HG03108 (cell line): ENCODE data around the gene ALG1.
"Not testable (repeated sequence)": the region's sequence is repeated elsewhere in the genome, so short reads cannot be mapped to it uniquely, and the experiment has no call there.

Experiments
- ATAC-seq: cut with Tn5 transposase; IDR thresholded peaks from one replicate; pipeline ENCODE4 v1.9.1; 2021; ENCODE audit warnings: moderate library complexity; ENCODE audit not compliant: unreplicated experiment

The ALG1 gene

GRCh38 chr16:5072334-5073278, 963 bp downstream of the ALG1 start:
- no peak for ATAC-seq

GRCh38 chr16:5073279-5073629, 1.6 kb downstream of the ALG1 start:
- no peak for ATAC-seq

GRCh38 chr16:5073771-5074170, 2.1 kb downstream of the ALG1 start:
- not testable (repeated sequence) for ATAC-seq

GRCh38 chr16:5075637-5076036, 4.0 kb downstream of the ALG1 start:
- ATAC-seq = no peak

- ATAC-seq = no peak
Measured at GRCh38 chr16:5077304-5077703, 5.7 kb downstream of the ALG1 start.

- no peak for ATAC-seq
Measured at GRCh38 chr16:5078626-5079025, 7.0 kb downstream of the ALG1 start.

DNA sequence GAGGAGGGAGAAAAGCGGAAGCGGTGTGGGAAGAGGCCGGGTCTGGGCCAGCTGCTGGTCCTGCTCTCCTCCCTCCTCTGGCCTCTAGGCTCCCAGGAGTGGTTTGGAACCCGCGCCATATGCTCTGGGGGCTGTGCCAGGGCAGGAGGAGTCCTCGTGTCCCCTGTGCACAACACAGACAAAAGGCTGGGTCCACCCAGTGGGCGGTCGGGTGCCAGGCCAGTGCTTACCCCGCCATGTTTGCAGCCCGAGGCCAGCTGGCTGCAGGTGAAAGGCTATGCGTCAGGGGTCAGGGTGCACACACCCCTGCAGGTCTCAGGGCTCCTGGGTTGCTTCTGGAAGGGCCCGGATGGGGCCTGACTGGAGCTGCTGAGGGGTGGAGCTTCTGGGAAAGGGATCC, 8.8 kb downstream of the ALG1 start:
- ATAC-seq = not testable (repeated sequence)

GRCh38 chr16:5080996-5081395, 9.4 kb downstream of the ALG1 start:
- not testable (repeated sequence) for ATAC-seq

GRCh38 chr16:5083646-5084045, 12.0 kb downstream of the ALG1 start:
- ATAC-seq = not testable (repeated sequence)

DNA sequence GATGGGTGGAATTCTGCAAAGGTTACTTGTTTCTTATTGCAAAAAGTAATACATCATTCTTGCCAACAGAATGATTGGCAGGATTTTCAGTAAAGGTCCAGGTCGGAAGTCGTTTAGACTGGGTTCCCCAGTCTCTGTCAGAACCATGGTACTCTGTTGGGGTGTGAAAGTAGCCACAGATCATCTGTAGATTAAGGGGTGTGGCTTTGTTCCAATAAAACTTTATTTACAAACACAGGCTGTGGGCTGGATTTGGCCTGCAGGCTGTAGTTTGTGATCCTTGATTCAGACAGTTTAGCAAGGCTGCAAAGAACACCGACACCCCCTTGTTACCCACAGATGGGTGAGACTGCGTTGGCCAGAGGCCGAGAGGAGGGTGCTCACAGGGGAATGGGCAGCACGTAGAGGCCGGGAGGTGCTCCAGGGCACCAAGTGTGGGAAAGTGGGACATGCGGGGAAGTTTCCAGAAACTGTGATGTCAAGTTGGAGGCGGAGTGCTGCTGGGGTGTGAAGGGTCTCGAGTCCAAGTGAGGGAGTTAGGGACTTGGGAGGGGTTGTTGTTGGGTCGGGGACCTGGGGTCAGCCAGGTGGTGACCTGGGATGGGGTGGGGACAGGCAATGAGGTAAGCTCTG, 12.6 kb downstream of the ALG1 start:
- ATAC-seq = not testable (repeated sequence)

DNA sequence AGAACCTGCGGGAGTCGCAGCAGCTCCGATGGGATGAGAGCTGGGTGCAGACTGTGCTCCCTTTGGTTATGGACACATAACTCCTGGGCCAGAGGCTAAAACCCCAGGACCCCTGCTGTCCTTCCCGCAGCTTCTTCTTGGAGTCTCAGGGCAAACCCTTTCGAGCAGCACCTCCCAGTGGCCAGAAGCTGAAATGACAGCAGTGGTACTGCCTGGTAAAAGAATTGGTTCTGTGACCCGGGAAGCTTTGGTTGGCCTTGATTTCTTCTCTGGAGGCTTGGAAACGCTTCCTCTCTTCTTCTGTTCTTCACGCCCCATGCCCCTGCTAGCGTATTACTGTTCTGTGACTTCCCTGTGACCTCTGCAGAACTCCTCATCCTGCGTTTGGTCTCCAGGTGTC, 13.2 kb downstream of the ALG1 start:
- not testable (repeated sequence) for ATAC-seq

DNA sequence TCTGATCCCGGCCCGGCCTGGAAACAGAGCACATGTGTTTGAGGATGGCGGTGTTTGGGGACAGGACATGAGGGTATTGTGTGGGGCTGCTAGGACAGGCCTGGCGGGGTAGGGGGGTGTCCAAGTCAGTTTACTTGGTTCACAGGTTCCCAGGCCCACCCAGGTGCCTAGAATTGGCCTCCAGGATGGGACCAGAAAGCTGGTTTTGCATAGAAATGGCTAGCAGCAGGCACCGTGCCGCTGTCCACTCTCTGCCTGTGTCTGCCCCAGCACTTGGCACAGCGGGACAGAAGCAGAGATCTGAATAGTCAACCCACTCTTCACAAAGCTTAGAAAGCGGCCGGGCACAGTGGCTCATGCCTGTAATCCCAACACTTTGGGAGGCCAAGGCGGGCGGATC, 14.1 kb downstream of the ALG1 start:
- not testable (repeated sequence) for ATAC-seq

DNA sequence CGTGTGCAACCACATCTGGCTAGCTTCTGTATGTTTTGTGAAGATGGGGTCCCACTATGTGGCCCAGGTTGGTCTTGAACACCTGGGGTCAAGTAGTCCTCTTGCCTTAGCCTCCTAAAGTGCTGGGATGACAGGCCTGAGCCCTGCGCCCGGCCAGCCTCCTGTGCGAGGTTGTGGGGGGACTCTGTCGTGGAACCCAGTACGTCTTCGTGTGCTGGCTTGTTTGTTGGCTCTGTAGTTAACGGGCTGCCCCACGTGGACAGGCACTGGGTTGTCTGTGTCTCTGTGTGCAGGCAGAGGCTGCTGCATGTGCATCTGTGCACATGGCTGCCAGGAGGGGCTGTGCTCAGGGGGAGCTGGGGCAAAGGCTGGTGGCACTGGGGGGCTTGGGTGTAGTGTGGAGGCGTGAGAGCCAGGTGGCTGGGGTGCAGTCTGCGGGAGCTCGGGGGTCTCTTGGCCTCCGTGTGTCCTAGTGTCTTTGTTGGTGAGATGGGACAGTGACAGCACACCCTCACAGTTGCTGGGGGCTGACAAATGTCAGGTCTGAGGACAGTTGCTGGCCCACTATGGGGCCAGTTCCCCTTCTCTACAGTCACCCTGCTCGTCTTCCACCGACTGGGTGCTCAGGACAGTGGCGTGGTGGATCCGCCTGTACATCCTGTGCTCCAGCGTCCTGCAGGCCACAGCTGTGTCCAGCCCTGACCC, 16.6 kb downstream of the ALG1 start:
- not testable (repeated sequence) for ATAC-seq

DNA sequence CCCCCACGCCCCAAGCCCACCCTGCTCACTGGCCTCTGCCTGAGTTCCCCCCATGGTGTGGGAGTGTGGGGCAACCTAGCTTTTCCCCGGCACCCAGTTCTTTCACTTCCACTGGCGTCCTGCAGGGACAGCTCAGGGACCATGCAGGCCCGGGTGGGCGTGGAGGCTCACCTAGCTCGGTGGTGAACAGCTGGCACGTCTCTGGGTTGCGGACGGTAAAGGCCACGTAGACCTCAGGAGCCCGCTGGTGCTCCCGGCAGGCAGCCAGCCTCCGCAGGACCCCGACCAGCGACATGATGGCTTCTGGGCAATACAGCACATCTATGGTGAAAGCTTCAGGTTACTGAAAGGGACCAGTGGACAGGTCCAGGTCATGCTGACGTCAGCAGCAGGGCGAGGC, 17.3 kb downstream of the ALG1 start:
- ATAC-seq = not testable (repeated sequence)

GRCh38 chr16:5089911-5090555, 18.4 kb downstream of the ALG1 start:
- ATAC-seq = not testable (repeated sequence)

DNA sequence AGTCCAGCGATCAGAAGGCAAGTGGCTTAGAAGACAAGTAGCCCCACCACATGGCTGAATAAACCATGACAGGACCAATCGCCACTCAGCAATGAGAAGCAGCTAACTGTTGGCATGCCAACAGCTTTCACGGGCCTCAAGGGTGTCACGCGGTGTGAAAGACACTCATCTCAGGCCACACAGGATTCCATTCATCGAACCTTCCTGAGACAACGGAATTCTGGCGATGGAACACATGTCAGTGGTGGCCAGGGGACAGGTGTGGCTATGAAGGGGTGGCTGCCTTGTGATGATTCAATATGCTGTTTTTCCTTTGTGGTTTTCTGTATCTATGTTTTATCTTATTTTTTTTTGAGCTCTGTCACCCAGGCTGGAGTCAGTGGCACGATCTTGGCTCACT, 18.9 kb downstream of the ALG1 start:
- not testable (repeated sequence) for ATAC-seq

- ATAC-seq = not testable (repeated sequence)
Measured at GRCh38 chr16:5093081-5093480, 21.4 kb downstream of the ALG1 start.

- ATAC-seq = not testable (repeated sequence)
Measured at GRCh38 chr16:5093746-5094145, 22.1 kb downstream of the ALG1 start.

DNA sequence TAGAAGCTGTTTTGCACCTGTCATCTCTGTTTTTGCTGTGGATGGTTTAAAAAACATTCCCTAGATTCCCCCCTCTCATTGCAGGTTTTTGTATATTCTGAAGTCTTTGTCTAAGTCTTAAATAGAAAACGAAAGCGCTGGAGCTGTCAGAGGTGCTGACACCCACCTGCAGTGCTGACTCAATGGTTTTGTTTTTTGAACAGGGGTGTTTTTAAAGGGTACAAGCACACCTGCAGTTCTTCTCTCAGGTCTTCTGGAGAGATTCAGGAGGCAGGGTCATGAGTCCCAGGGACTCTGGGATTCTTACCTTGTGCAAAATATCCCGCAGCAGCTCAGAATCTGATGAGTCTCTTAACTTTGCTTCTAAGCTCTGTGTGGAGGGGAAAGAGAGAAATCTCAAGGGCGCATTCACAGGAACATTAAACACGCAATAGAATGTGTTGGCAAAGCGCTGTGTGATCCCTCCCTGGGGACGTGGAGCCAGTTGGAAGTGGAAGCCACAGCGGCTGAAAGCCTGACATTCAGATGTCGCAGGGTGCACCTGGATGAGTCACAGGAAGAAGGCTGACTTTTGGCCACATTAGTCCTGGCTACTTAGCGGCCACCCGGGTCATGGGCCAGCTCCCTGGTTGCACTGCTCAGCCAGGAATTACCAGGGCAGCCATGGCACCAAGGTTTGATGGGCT, 23.6 kb downstream of the ALG1 start:
- not testable (repeated sequence) for ATAC-seq

- ATAC-seq = not testable (repeated sequence)
Measured at GRCh38 chr16:5096437-5097060, 24.9 kb downstream of the ALG1 start.
